Nephron progenitor cell (in vitro differentiated cells): Measurements from ENCODE around the gene ATP1A2.
A peak's percentile ranks its signal among the peaks of the same experiment; 100 is the strongest.

ENCODE experiments used
- DNase-seq: peaks from one replicate; pipeline ENCODE4 v3.0.0; 2021
- H3K27ac Mint-ChIP-seq: 2 replicates; pipeline ENCODE4 v1.8.0; 2021; ENCODE audit warnings: mild to moderate bottlenecking, moderate library complexity, mixed read lengths
- H3K27me3 Mint-ChIP-seq: 2 replicates; pipeline ENCODE4 v1.8.0; 2021; ENCODE audit warnings: mild to moderate bottlenecking, low read depth, mixed read lengths; ENCODE audit not compliant: poor library complexity
- H3K36me3 Mint-ChIP-seq: 2 replicates; pipeline ENCODE4 v1.8.0; 2021; ENCODE audit warnings: low read depth, mixed read lengths
- H3K4me1 Mint-ChIP-seq: 2 replicates; pipeline ENCODE4 v1.8.0; 2021; ENCODE audit warnings: mixed read lengths
- H3K4me3 Mint-ChIP-seq: 2 replicates; pipeline ENCODE4 v1.8.0; 2021; ENCODE audit warnings: mild to moderate bottlenecking, moderate library complexity, mixed read lengths
- H3K9me3 Mint-ChIP-seq: 2 replicates; pipeline ENCODE4 v1.8.0; 2021; ENCODE audit warnings: mild to moderate bottlenecking, moderate library complexity, mixed read lengths
- TF ChIP-seq, protein P1 (sequence below): fragments of 200-600 bp; sonication (generic); IDR thresholded peaks from 2 replicates; pipeline ENCODE4 v1.5.0; 2021; ENCODE audit warnings: antibody characterized with exemption

ATP1A2 gene

DNA sequence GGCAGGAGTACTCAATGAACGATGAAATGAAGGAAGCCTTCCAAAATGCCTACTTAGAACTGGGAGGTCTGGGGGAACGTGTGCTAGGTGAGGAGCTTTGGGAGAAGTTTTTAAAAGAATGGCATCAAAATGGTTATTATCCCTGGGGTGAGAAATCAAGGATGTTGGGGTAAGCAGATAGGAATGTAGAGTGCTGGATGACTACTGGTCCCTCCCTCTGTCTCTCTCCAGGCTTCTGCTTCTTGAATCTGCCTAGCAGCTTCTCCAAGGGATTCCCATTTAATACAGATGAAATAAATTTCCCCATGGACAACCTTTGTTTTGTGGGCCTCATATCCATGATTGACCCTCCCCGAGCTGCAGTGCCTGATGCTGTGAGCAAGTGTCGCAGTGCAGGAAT, 55.8 kb downstream of the ATP1A2 start:
- DNase-seq: no peak
- peaks cover 54% of the 10 kb centered on the region for H3K4me1 Mint-ChIP-seq

DNA sequence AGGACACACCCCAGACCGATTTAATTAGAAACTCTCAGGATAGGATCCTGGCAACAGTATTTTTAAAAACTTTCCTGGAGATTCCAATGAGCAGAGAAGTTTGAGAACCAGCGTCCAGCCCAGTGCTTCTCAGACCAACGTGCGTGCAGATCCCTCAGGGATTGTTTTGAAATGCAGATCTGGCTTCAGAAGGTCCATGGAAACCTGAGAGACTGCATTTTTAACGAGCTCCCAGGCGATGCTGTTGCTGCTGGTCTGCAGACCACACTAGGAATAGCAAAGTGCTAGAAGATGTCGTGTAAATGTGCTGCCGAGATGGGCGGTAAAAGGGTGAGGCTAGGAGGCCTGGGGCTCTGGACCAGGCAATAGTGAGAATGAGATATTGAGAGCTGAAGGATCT, 56.4 kb downstream of the ATP1A2 start:
- peaks cover 24% of the 10 kb centered on the region for H3K27me3 Mint-ChIP-seq
- H3K4me3 Mint-ChIP-seq: no peak overlapping the region

More for the DNA sequence above, 55.8 kb downstream of the ATP1A2 start:
- Mint-ChIP-seq H3K27ac (no peak overlapping the region), H3K9me3 (no peaks in the 10 kb centered on the region), H3K4me3 (peak overlapping the region; percentile 1), H3K36me3 (no peaks in the 10 kb centered on the region), H3K27me3 (peaks cover 28% of the 10 kb centered on the region)
- TF ChIP-seq, protein P1, sequence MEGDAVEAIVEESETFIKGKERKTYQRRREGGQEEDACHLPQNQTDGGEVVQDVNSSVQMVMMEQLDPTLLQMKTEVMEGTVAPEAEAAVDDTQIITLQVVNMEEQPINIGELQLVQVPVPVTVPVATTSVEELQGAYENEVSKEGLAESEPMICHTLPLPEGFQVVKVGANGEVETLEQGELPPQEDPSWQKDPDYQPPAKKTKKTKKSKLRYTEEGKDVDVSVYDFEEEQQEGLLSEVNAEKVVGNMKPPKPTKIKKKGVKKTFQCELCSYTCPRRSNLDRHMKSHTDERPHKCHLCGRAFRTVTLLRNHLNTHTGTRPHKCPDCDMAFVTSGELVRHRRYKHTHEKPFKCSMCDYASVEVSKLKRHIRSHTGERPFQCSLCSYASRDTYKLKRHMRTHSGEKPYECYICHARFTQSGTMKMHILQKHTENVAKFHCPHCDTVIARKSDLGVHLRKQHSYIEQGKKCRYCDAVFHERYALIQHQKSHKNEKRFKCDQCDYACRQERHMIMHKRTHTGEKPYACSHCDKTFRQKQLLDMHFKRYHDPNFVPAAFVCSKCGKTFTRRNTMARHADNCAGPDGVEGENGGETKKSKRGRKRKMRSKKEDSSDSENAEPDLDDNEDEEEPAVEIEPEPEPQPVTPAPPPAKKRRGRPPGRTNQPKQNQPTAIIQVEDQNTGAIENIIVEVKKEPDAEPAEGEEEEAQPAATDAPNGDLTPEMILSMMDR: no peak

DNA sequence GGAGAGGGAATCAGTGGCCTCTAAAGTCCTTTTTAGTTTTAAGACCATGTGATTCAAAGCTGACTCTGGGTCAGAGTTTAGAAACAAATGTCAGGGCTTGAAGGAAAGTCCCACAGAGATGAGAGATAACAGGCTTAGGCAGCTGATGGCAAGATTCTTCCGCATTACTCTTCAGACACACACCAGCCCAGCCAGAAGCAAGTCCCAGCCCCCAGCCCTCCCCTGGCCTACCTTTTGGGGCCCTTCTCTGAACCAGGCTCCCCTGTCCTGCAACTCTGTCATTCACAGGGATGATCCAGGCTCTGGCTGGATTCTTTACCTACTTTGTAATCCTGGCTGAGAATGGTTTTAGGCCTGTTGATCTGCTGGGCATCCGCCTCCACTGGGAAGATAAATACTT, 61.7 kb downstream of the ATP1A2 start:
- Mint-ChIP-seq H3K4me1 (peaks cover 22% of the 10 kb centered on the region), H3K4me3 (no peak overlapping the region), H3K9me3 (no peaks in the 10 kb centered on the region), H3K27me3 (peaks cover 11% of the 10 kb centered on the region), H3K36me3 (no peaks in the 10 kb centered on the region), H3K27ac (no peak overlapping the region)
- TF ChIP-seq, protein P1: no peak
- no peak for DNase-seq

More for the DNA sequence above, 56.4 kb downstream of the ATP1A2 start:
- TF ChIP-seq, protein P1: no peak
- Mint-ChIP-seq H3K27ac (no peak overlapping the region), H3K36me3 (no peaks in the 10 kb centered on the region), H3K4me1 (peaks cover 55% of the 10 kb centered on the region), H3K9me3 (no peaks in the 10 kb centered on the region)
- DNase-seq: no peak

DNA sequence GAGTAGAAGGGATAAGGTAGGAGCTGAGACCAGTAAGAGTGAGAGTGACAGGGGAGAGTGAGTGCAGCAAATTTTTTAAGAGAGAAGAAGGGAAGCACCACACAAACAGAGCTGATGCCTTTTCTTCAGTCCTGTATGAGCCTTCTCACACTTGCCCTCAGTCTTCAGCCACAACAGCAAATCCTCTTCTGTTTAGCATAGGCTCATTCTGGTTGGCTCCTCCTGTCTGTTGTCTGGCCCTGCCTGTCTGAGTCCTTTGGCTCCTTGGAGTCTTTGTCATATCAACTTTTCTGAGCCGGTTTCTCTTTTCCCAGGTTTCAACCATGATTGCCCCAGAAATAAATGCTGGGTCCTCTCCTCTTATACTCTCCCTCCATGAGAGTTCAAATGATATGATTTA, 62.1 kb downstream of the ATP1A2 start:
- peaks cover 9% of the 10 kb centered on the region for H3K27me3 Mint-ChIP-seq
- no peak for DNase-seq
- no peaks in the 10 kb centered on the region for H3K9me3 Mint-ChIP-seq
- peak overlapping the region; percentile 90 for H3K27ac Mint-ChIP-seq
- TF ChIP-seq, protein P1: no peak
- H3K4me1 Mint-ChIP-seq: peaks cover 21% of the 10 kb centered on the region
- H3K36me3 Mint-ChIP-seq: no peaks in the 10 kb centered on the region
- no peak overlapping the region for H3K4me3 Mint-ChIP-seq

DNA sequence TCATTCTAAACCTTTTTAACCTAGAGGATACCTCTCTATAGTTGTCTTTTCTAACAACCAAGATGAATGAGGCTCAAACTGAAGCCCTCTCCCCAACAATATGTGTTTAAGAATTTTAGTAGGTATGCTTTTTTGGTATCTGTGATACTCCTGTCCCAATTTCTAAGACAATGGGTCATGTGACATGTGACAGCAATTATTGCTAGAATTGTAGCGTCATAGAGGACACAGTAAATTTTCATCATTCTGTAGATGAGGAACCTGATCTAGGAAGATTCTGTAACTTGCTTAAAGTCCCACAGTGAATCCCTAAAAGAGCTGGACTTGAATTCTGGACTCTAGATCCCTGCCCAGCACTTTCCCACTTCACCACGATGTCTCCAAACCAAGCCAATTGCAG, 63.2 kb downstream of the ATP1A2 start:
- no peak for DNase-seq
- Mint-ChIP-seq H3K27me3 (peaks cover 8% of the 10 kb centered on the region), H3K27ac (no peak overlapping the region), H3K4me3 (no peak overlapping the region), H3K36me3 (no peaks in the 10 kb centered on the region), H3K9me3 (no peaks in the 10 kb centered on the region), H3K4me1 (peaks cover 21% of the 10 kb centered on the region)
- TF ChIP-seq, protein P1: no peak

DNA sequence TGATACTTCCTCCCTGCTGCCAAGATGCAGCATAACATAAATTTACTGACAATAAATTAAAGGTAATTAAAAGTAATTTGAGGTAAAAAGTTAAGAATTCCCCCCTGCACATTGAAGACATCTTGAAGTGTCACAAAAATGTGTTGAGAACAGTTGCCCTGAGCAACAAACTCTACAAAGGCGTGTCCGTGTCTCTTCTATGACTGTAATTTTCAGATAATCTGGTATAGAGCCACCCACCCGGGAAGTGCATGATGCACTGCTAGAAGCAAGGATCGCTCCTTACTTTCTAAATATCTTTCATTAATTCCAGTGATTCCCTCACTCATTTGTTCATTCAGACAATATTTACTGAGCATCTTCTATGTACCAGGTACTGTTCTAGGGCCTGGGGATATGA, 63.8 kb downstream of the ATP1A2 start:
- no peak overlapping the region for H3K4me3 Mint-ChIP-seq
- peaks cover 7% of the 10 kb centered on the region for H3K27me3 Mint-ChIP-seq
- no peak for DNase-seq
- no peaks in the 10 kb centered on the region for H3K36me3 Mint-ChIP-seq
- TF ChIP-seq, protein P1: no peak
- H3K27ac Mint-ChIP-seq: no peak overlapping the region
- no peaks in the 10 kb centered on the region for H3K9me3 Mint-ChIP-seq
- peaks cover 21% of the 10 kb centered on the region for H3K4me1 Mint-ChIP-seq
